K562 (cell line): Measurements from ENCODE around the gene ANKDD1A. TPM values are rescaled to one million over a fixed set of nuclear protein-coding genes. Genes with fewer than 3 reads are reported as not detected.

Experiments
- ATAC-seq: fragments of 200-7000 bp; cut with Tn5 transposase; 3 replicates; pipeline ENCODE4 v1.9.1; 2020; ENCODE audit warnings: moderate library complexity
- BruUV-seq: library from RNA; stranded (reverse); fragments of 400-500 nt; replicated peaks from 2 replicates; lab custom pipeline; 2021; lab: Mats Ljungman, UMichigan
- CTCF ChIA-PET: fragments of 300-600 bp; formaldehyde crosslinking; extraction: SDS; loops from one replicate; lab custom pipeline; 2021; ENCODE audit warnings: low intra/inter-chr PET ratio; lab: Yijun Ruan, JAX
- POLR2A ChIA-PET: fragments of 300-600, 350-650 bp; sonication (Branson Sonifier 250); formaldehyde crosslinking; extraction: SDS; loops from one replicate; lab custom pipeline; 2021; ENCODE audit warnings: antibody characterized with exemption, inconsistent platforms; lab: Yijun Ruan, JAX
- DNase-seq, 4 experiments: peaks; one replicate each; pipeline versions ENCODE4 v3.0.0 to v3.0.0-alpha.2; 2011 to 2018; ENCODE audit warnings: low spot score in 3 of 4, mixed read lengths in 3 of 4; ENCODE audit errors: extremely low read depth in 1 of 4
- FAIRE-seq: peaks from 2 replicates; lab custom pipeline; 2011; peaks lifted over from hg19 to GRCh38; lab: Jason Lieb, UNC
- H2AFZ ChIP-seq: 2 replicates; pipeline ENCODE4 v1.6.0; 2011; ENCODE audit warnings: low read depth, low read length, control low read depth, inconsistent platforms
- H3K27ac ChIP-seq: fragments of 200-600 bp; 3 replicates; pipeline ENCODE4 v1.8.0; 2011; ENCODE audit warnings: low read depth, mild to moderate bottlenecking, control low read depth, inconsistent platforms, low read length, moderate library complexity, mixed read lengths; ENCODE audit errors: extremely low read depth
- H3K27me3 ChIP-seq, 2 experiments: fragments of 300-600 bp in 1 of 2; 2 replicates in 1 of 2; 3 replicates in 1 of 2; pipeline versions ENCODE4 v1.6.0 to v1.8.0; 2011; ENCODE audit warnings: inconsistent platforms in 2 of 2, low read length in 2 of 2, mild to moderate bottlenecking in 1 of 2, mixed read lengths in 1 of 2, moderate library complexity in 1 of 2; ENCODE audit not compliant: control insufficient read depth in 2 of 2, insufficient read depth in 2 of 2
- H3K36me3 ChIP-seq: fragments of 300-600 bp; 3 replicates; pipeline ENCODE4 v1.8.0; 2011; ENCODE audit warnings: mild to moderate bottlenecking, low read length, inconsistent platforms; ENCODE audit not compliant: control insufficient read depth, insufficient read depth
- H3K4me1 ChIP-seq, 2 experiments: fragments of 200-600 bp in 1 of 2; replicated peaks in 1 of 2; 2 replicates in 1 of 2; 3 replicates in 1 of 2; pipeline versions ENCODE4 v1.5.1 to v1.8.0; 2011; ENCODE audit warnings: inconsistent platforms in 2 of 2, low read length in 2 of 2, mild to moderate bottlenecking in 1 of 2, mixed read lengths in 1 of 2, moderate library complexity in 1 of 2; ENCODE audit not compliant: control insufficient read depth in 2 of 2, insufficient read depth in 2 of 2
- H3K4me2 ChIP-seq: 2 replicates; pipeline ENCODE4 v1.6.1; 2011; ENCODE audit warnings: low read length, control low read depth, inconsistent platforms, mixed read lengths; ENCODE audit not compliant: insufficient read depth
- H3K4me3 ChIP-seq: fragments of 200-600 bp; sonication (generic), shearing (Covaris generic); 2 replicates; pipeline ENCODE4 v1.5.1; 2016; ENCODE audit warnings: control low read depth, inconsistent platforms
- H3K79me2 ChIP-seq: fragments of 200-600 bp; 3 replicates; pipeline ENCODE4 v1.8.0; 2011; ENCODE audit warnings: low read length, inconsistent platforms; ENCODE audit not compliant: control insufficient read depth, insufficient read depth
- H3K9ac ChIP-seq, 2 experiments: 2 replicates each; pipeline versions ENCODE4 v1.6.0 to v1.6.1; 2011; ENCODE audit warnings: low read depth in 2 of 2, low read length in 2 of 2, control low read depth in 1 of 2, inconsistent platforms in 1 of 2, mild to moderate bottlenecking in 1 of 2, mixed read lengths in 1 of 2; ENCODE audit not compliant: insufficient read depth in 1 of 2
- H3K9me1 ChIP-seq: one replicate; pipeline ENCODE4 v1.6.0; 2011; ENCODE audit warnings: inconsistent platforms, mild to moderate bottlenecking, low read length, moderate library complexity; ENCODE audit not compliant: control insufficient read depth, insufficient read depth
- H3K9me3 ChIP-seq: replicated peaks from 2 replicates; pipeline ENCODE4 v1.5.1; 2011; ENCODE audit warnings: low read depth, low read length, inconsistent platforms; ENCODE audit not compliant: control insufficient read depth, insufficient read depth
- H4K20me1 ChIP-seq: replicated peaks from 2 replicates; pipeline ENCODE4 v1.6.1; 2011; ENCODE audit warnings: low read length, inconsistent platforms, mixed read lengths; ENCODE audit not compliant: control insufficient read depth, insufficient read depth
- CBX3 ChIP-seq, 2 experiments: IDR thresholded peaks; 1 replicate in 1 of 2; 2 replicates in 1 of 2; pipeline ENCODE4 v1.6.1; 2012; ENCODE audit warnings: inconsistent platforms in 2 of 2, low read length in 2 of 2, borderline replicate concordance in 1 of 2, control low read depth in 1 of 2
- FOXM1 ChIP-seq, 2 experiments: fragments of 450-650 bp in 1 of 2; sonication (generic) in 1 of 2; formaldehyde crosslinking in 1 of 2; IDR thresholded peaks; 2 replicates each; pipeline versions ENCODE4 v1.6.1 to v1.9.0; 2017 to 2022; ENCODE audit warnings: low read depth in 2 of 2, mild to moderate bottlenecking in 2 of 2, missing genetic modification reagents in 1 of 2, moderate library complexity in 1 of 2
- GATAD2B ChIP-seq: fragments of 450-650 bp; IDR thresholded peaks from 2 replicates; pipeline ENCODE4 v1.6.1; 2017; ENCODE audit warnings: mild to moderate bottlenecking, borderline replicate concordance
- PHF20 ChIP-seq: fragments of 450-650 bp; IDR thresholded peaks from 2 replicates; pipeline ENCODE4 v1.6.1; 2018; ENCODE audit not compliant: partially characterized antibody
- TEAD1 ChIP-seq, 2 experiments: fragments of 450-650 bp in 1 of 2; sonication (generic) in 1 of 2; formaldehyde crosslinking; IDR thresholded peaks; 2 replicates each; pipeline versions ENCODE4 v1.4.0 to v1.8.0; 2020 to 2022; ENCODE audit warnings: mild to moderate bottlenecking in 2 of 2, missing genetic modification reagents in 1 of 2
- TEAD4 ChIP-seq, 2 experiments: sonication (generic) in 1 of 2; formaldehyde crosslinking in 1 of 2; IDR thresholded peaks; 2 replicates each; pipeline versions ENCODE4 v1.6.1 to v1.8.0; 2012 to 2022; ENCODE audit warnings: borderline replicate concordance in 1 of 2, inconsistent platforms in 1 of 2, low read length in 1 of 2, mild to moderate bottlenecking in 1 of 2, missing genetic modification reagents in 1 of 2
- XRCC3 ChIP-seq: fragments of 450-650 bp; IDR thresholded peaks from 2 replicates; pipeline ENCODE4 v1.6.1; 2017; ENCODE audit warnings: mild to moderate bottlenecking, moderate library complexity
- ZFPM2 ChIP-seq: fragments of 250-450 bp; sonication (Bioruptor Pico); IDR thresholded peaks from 2 replicates; pipeline ENCODE4 v1.5.1; 2022; ENCODE audit warnings: mild to moderate bottlenecking
- ZNF699 ChIP-seq: fragments of 250-450 bp; sonication (Bioruptor Pico); IDR thresholded peaks from 2 replicates; pipeline ENCODE4 v1.8.0; 2021; ENCODE audit warnings: mild to moderate bottlenecking, moderate library complexity; ENCODE audit not compliant: insufficient replicate concordance
- WGBS: fragments of 100-300 bp; shearing (Covaris generic); methylation state at CpG from one replicate; pipeline ENCODE4 v1.1.6; 2016; ENCODE audit warnings: low coverage, mixed read lengths; ENCODE audit not compliant: insufficient coverage; ENCODE audit errors: missing lambda C conversion rate; 5-methylcytosine and 5-hydroxymethylcytosine counted together
- in situ Hi-C: fragments of 300-500 bp; cut with MboI; formaldehyde crosslinking; loops from 4 replicates; pipeline ENCODE4 v1.15.0; 2018; ENCODE audit warnings: inconsistent platforms, mixed read lengths
- intact Hi-C: fragments of 100-400 bp; cut with micrococcal nuclease; formaldehyde crosslinking; loops from 2 replicates; pipeline ENCODE4 v1.14.2; 2022
- polyA plus RNA-seq, 8 experiments: library from polyadenylated mRNA; depleted of rRNA in 4 of 8; stranded (reverse) in 5 of 8; unstranded in 3 of 8; fragments of >200 nt; fragmentation: Nextera tagmentation in 2 of 8; fragmentation: Illumina TruSeq in 1 of 8; extraction: Ambion mirVana in 2 of 8; extraction: Trizol in 1 of 8; gene quantifications; 2 replicates each; pipeline versions ENCODE4 v1.2.1 to v1.2.3, GENCODE V29; 2011 to 2014; ENCODE audit warnings: inconsistent platforms in 1 of 8, missing spikeins in 1 of 8
- total RNA-seq, 7 experiments: library from RNA; depleted of rRNA in 6 of 7; stranded (reverse); fragments of >200 nt in 6 of 7; fragmentation: Illumina TruSeq in 2 of 7; extraction: Trizol in 2 of 7; gene quantifications; 2 replicates each; pipeline versions ENCODE4 v1.2.1 to v1.2.3, GENCODE V29; 2011 to 2021; ENCODE audit warnings: low replicate concordance in 1 of 7
- TF ChIP-seq, protein P1 (sequence below): fragments of 250-450 bp; sonication (Bioruptor Pico); IDR thresholded peaks from 2 replicates; pipeline ENCODE4 v1.4.0; 2020; ENCODE audit warnings: mild to moderate bottlenecking, moderate library complexity
- TF ChIP-seq, protein P2 (sequence below): fragments of 250-450 bp; sonication (Bioruptor Pico); IDR thresholded peaks from 2 replicates; pipeline ENCODE4 v1.5.1; 2021; ENCODE audit warnings: mild to moderate bottlenecking

Gene ANKDD1A
- total and polyA plus RNA-seq, 9 of the 15 experiments (the other 6 are each of a cell fraction or from before 2014, with no cell fraction given) = 0.08 to 0.80 (median 0.43) TPM

DNA sequence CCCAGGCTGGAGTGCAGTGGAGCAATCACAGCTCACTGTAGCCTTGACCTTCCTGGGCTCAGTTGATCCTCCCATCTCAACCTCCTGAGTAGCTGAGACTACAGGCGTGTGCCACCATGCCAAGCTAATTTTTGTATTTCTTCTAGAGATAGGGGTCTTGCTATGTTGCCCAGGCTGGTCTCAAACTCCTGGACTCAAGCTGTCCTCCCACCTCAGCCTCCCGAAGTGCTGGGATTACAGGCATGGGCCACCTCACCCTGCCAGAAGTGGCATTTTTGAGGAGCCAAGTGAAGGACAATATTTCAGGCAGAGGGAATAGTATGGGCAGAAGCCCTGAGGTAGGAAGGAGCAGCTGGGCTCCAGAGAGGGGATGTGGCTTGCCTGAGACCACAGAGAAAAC, 4.7 kb downstream of the ANKDD1A start:
- TF ChIP-seq ZNF699 = no peak
- TF ChIP-seq, protein P1, sequence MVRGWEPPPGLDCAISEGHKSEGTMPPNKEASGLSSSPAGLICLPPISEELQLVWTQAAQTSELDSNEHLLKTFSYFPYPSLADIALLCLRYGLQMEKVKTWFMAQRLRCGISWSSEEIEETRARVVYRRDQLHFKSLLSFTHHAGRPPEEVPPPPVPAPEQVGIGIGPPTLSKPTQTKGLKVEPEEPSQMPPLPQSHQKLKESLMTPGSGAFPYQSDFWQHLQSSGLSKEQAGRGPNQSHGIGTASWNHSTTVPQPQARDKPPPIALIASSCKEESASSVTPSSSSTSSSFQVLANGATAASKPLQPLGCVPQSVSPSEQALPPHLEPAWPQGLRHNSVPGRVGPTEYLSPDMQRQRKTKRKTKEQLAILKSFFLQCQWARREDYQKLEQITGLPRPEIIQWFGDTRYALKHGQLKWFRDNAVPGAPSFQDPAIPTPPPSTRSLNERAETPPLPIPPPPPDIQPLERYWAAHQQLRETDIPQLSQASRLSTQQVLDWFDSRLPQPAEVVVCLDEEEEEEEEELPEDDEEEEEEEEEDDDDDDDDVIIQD (CRISPR knock-in tag) = no peak
- Histone ChIP-seq H3K9ac (no peak overlapping the region), H3K79me2 (no peaks in the 10 kb centered on the region), H3K9me1 (no peaks in the 10 kb centered on the region), H3K4me3 (no peak overlapping the region), H3K27me3 (peaks cover 19 to 55% of the 10 kb centered on the region in 2 experiments; a peak in 4 of 5 replicates), H2AFZ (no peak overlapping the region), H3K4me1 (peaks cover 0 to 11% of the 10 kb centered on the region in 2 experiments; a peak in 2 of 5 replicates), H3K9me3 (no peaks in the 10 kb centered on the region), H4K20me1 (peaks cover 3% of the 10 kb centered on the region; the same call in 1 of the 2 replicates), H3K27ac (no peak overlapping the region), H3K36me3 (no peaks in the 10 kb centered on the region), H3K4me2 (no peak overlapping the region)
- ATAC-seq (no peak), FAIRE-seq (no peak), DNase-seq (no peak)
- intact Hi-C loops = no loop called here
- ChIA-PET CTCF (no interaction called here), POLR2A (no interaction called here)
- in situ Hi-C loops = no loop called here
- WGBS = 0% methylated on average over 2 of the region's 2 CpGs
- no TSS peak for BruUV-seq

- H3K9ac ChIP-seq = no peak overlapping the region
- H2AFZ ChIP-seq = no peak overlapping the region
- DNase-seq (no peak), ATAC-seq (no peak), FAIRE-seq (no peak)
- H3K27me3 ChIP-seq = peaks cover 13 to 49% of the 10 kb centered on the region in 2 experiments; a peak in 4 of 5 replicates
- ChIA-PET CTCF (no interaction called here), POLR2A (interaction anchor here (0.6 kb wide), 1 partner anchor 99 kb away, joined by 3 read pairs; no protein-coding TSS in a partner anchor)
- H3K4me1 ChIP-seq = peaks cover 0 to 2% of the 10 kb centered on the region in 2 experiments; a peak in 1 of 5 replicates
- H3K4me3 ChIP-seq = no peak overlapping the region
- 3% methylated on average over 9 of the region's 9 CpGs for WGBS
- no peaks in the 10 kb centered on the region for H3K79me2 ChIP-seq
- H3K9me1 ChIP-seq = no peaks in the 10 kb centered on the region
- H4K20me1 ChIP-seq = peaks cover 3% of the 10 kb centered on the region; the same call in 1 of the 2 replicates
- in situ Hi-C loops = no loop called here
- intact Hi-C loops = no loop called here
- no peak overlapping the region for H3K4me2 ChIP-seq
- no peaks in the 10 kb centered on the region for H3K36me3 ChIP-seq
- no peak overlapping the region for H3K27ac ChIP-seq
- no peaks in the 10 kb centered on the region for H3K9me3 ChIP-seq
- BruUV-seq = no TSS peak
- TF ChIP-seq CBX3 (IDR thresholded peaks at IDR 0.05; ENCODE audit: borderline replicate concordance in 1 of 2, low read length in 2 of 2) = no peak
- no peak for TF ChIP-seq ZFPM2 (CRISPR knock-in tag)
- TF ChIP-seq GATAD2B = no peak
- no peak for TF ChIP-seq XRCC3
- TF ChIP-seq FOXM1 (IDR thresholded peaks at IDR 0.05; ENCODE audit: low read depth) = no peak
- TF ChIP-seq FOXM1 (CRISPR knock-in tag; IDR thresholded peaks at IDR 0.05; ENCODE audit: low read depth) = no peak
- TF ChIP-seq PHF20 = no peak
- TF ChIP-seq TEAD4 (IDR thresholded peaks at IDR 0.05; ENCODE audit: low read length) = no peak
- TF ChIP-seq TEAD4 (CRISPR knock-in tag; IDR thresholded peaks at IDR 0.05; ENCODE audit: borderline replicate concordance) = no peak
- no peak for TF ChIP-seq TEAD1 (CRISPR knock-in tag; IDR thresholded peaks at IDR 0.05)
- TF ChIP-seq, protein P2, sequence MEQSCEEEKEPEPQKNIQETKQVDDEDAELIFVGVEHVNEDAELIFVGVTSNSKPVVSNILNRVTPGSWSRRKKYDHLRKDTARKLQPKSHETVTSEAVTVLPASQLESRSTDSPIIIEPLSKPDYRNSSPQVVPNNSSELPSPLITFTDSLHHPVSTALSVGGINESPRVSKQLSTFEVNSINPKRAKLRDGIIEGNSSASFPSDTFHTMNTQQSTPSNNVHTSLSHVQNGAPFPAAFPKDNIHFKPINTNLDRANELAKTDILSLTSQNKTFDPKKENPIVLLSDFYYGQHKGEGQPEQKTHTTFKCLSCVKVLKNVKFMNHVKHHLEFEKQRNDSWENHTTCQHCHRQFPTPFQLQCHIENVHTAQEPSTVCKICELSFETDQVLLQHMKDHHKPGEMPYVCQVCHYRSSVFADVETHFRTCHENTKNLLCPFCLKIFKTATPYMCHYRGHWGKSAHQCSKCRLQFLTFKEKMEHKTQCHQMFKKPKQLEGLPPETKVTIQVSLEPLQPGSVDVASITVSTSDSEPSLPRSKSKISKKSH (CRISPR knock-in tag) = no peak
These were observed 5.5 kb downstream of the ANKDD1A start for GRCh38 chr15:64917211-64917610.
